ENCODE data around the gene ARHGAP42.

Gene ARHGAP42

GRCh38 chr11:100735949-100736675 lies 49.0 kb downstream of the ARHGAP42 start (continued):
- TF ChIP-seq TSHZ2 (CRISPR knock-in tag; IDR thresholded peaks at IDR 0.05) (no peak), PPARA (CRISPR knock-in tag; IDR thresholded peaks at IDR 0.05; ENCODE audit: borderline replicate concordance) (no peak), SNAI2 (CRISPR knock-in tag; IDR thresholded peaks at IDR 0.05) (no peak), ZNF8 (CRISPR knock-in tag; IDR thresholded peaks at IDR 0.05) (no peak), CSDC2 (CRISPR knock-in tag; IDR thresholded peaks at IDR 0.05) (no peak)

- TF ChIP-seq ESRRG (CRISPR knock-in tag; IDR thresholded peaks at IDR 0.05) (no peak), CSRNP3 (CRISPR knock-in tag; IDR thresholded peaks at IDR 0.05) (no peak), PATZ1 (CRISPR knock-in tag; IDR thresholded peaks at IDR 0.05; ENCODE audit: borderline replicate concordance) (no peak), ZC3H10 (CRISPR knock-in tag; IDR thresholded peaks at IDR 0.05) (no peak), GLIS3 (CRISPR knock-in tag; IDR thresholded peaks at IDR 0.05) (no peak), OSR1 (CRISPR knock-in tag; IDR thresholded peaks at IDR 0.05) (no peak), ARNTL (CRISPR knock-in tag; IDR thresholded peaks at IDR 0.05; ENCODE audit: borderline replicate concordance, low read depth) (no peak), TCF4 (CRISPR knock-in tag; IDR thresholded peaks at IDR 0.05; ENCODE audit: borderline replicate concordance) (no peak), TSHZ2 (CRISPR knock-in tag; IDR thresholded peaks at IDR 0.05) (no peak), ZFP30 (CRISPR knock-in tag; IDR thresholded peaks at IDR 0.05) (no peak), ISL1 (CRISPR knock-in tag; IDR thresholded peaks at IDR 0.05) (no peak), CSDC2 (CRISPR knock-in tag; IDR thresholded peaks at IDR 0.05) (no peak), ZFP3 (CRISPR knock-in tag; IDR thresholded peaks at IDR 0.05) (no peak), ZNF565 (CRISPR knock-in tag; conservative IDR thresholded peaks at IDR 0.05; ENCODE audit: low read depth) (no peak), PPARA (CRISPR knock-in tag; IDR thresholded peaks at IDR 0.05; ENCODE audit: borderline replicate concordance) (no peak), ZNF8 (CRISPR knock-in tag; IDR thresholded peaks at IDR 0.05) (no peak), TOX (CRISPR knock-in tag; IDR thresholded peaks at IDR 0.05; ENCODE audit: borderline replicate concordance) (no peak), SNAI2 (CRISPR knock-in tag; IDR thresholded peaks at IDR 0.05) (no peak), RARB (CRISPR knock-in tag; IDR thresholded peaks at IDR 0.05) (no peak)
- no peak for ATAC-seq
These were observed 51.7 kb downstream of the ARHGAP42 start for GRCh38 chr11:100738701-100739270.

GRCh38 chr11:100739666-100740065 lies 52.6 kb downstream of the ARHGAP42 start:
- no peak; the same call in 2 of the 3 replicates for ATAC-seq
- TF ChIP-seq TSHZ2 (CRISPR knock-in tag; IDR thresholded peaks at IDR 0.05) (no peak), ARNTL (CRISPR knock-in tag; IDR thresholded peaks at IDR 0.05; ENCODE audit: borderline replicate concordance, low read depth) (no peak), TOX (CRISPR knock-in tag; IDR thresholded peaks at IDR 0.05; ENCODE audit: borderline replicate concordance) (no peak), ZNF70 (CRISPR knock-in tag; IDR thresholded peaks at IDR 0.05) (no peak), TCF4 (CRISPR knock-in tag; IDR thresholded peaks at IDR 0.05; ENCODE audit: borderline replicate concordance) (no peak), SNAI2 (CRISPR knock-in tag; IDR thresholded peaks at IDR 0.05) (no peak), CREB5 (CRISPR knock-in tag; IDR thresholded peaks at IDR 0.05; ENCODE audit: low read depth) (no peak), PATZ1 (CRISPR knock-in tag; IDR thresholded peaks at IDR 0.05; ENCODE audit: borderline replicate concordance) (no peak)
